ENCODE data around the gene SPOUT1. TPM values are rescaled to one million over a fixed set of nuclear protein-coding genes. Genes with fewer than 3 reads are reported as not detected.

Gene SPOUT1
- polyA plus RNA-seq, 1 donor from 2014 or later: 34.7 TPM

- no peaks in the 10 kb centered on the region for H3K36me3 ChIP-seq (ENCODE audit: insufficient read depth, low read length)
- H3K4me2 ChIP-seq (ENCODE audit: low read length): no peak overlapping the region
- H3K27ac ChIP-seq (ENCODE audit: low read length): no peak overlapping the region
- no peak overlapping the region for H3K9ac ChIP-seq (ENCODE audit: low read length)
- TF ChIP-seq TAF1 (IDR thresholded peaks at IDR 0.05; ENCODE audit: low read depth): no peak
- TF ChIP-seq SMC3 (conservative IDR thresholded peaks at IDR 0.05; ENCODE audit: poor library complexity): no peak
- TF ChIP-seq POLR2AphosphoS5 (IDR thresholded peaks at IDR 0.05): no peak
- TF ChIP-seq MXI1 (conservative IDR thresholded peaks at IDR 0.05; ENCODE audit: poor library complexity, severe bottlenecking): no peak
- no peak for TF ChIP-seq CTCF (IDR thresholded peaks at IDR 0.05; ENCODE audit: poor library complexity, severe bottlenecking)
- no peak for TF ChIP-seq REST (IDR thresholded peaks at IDR 0.05; ENCODE audit: borderline replicate concordance)
- no peak for TF ChIP-seq RAD21 (conservative IDR thresholded peaks at IDR 0.05)
- no peak for TF ChIP-seq EP300 (conservative IDR thresholded peaks at IDR 0.05; ENCODE audit: poor library complexity, severe bottlenecking)
- TF ChIP-seq EZH2 (IDR thresholded peaks at IDR 0.05; ENCODE audit: borderline replicate concordance, insufficient read depth, low read length, poor library complexity, severe bottlenecking): no peak
- no peaks in the 10 kb centered on the region for H3F3A ChIP-seq (ENCODE audit: insufficient read depth, low read length, poor library complexity, severe bottlenecking)
- peaks cover 20% of the 10 kb centered on the region for H3K79me2 ChIP-seq (replicated peaks; ENCODE audit: insufficient read depth, low read length)
- H3K9me3 ChIP-seq (ENCODE audit: low read length): no peaks in the 10 kb centered on the region
- no peaks in the 10 kb centered on the region for H3K27me3 ChIP-seq (ENCODE audit: insufficient read depth, low read depth, low read length)
- no peak overlapping the region for H2AFZ ChIP-seq (ENCODE audit: low read depth, low read length)
- H3K9me2 ChIP-seq (ENCODE audit: insufficient read depth, low read length): no peaks in the 10 kb centered on the region
- H4K20me1 ChIP-seq (ENCODE audit: insufficient read depth): no peaks in the 10 kb centered on the region
- no peak overlapping the region for H3K4me3 ChIP-seq (ENCODE audit: low read length)
Measured at GRCh38 chr9:128773049-128773448, 56.5 kb downstream of the SPOUT1 start.

- no peaks in the 10 kb centered on the region for H3K9me2 ChIP-seq (ENCODE audit: insufficient read depth, low read length)
- no peaks in the 10 kb centered on the region for H3K27me3 ChIP-seq (ENCODE audit: insufficient read depth, low read depth, low read length)
- H3F3A ChIP-seq (ENCODE audit: insufficient read depth, low read length, poor library complexity, severe bottlenecking): no peaks in the 10 kb centered on the region
- H3K79me2 ChIP-seq (replicated peaks; ENCODE audit: insufficient read depth, low read length): peaks cover 20% of the 10 kb centered on the region
- H3K4me2 ChIP-seq (ENCODE audit: low read length): peak within 1 kb of the TSS; percentile 71
- peak within 1 kb of the TSS; percentile 97 for H3K9ac ChIP-seq (ENCODE audit: low read length)
- peak within 1 kb of the TSS; percentile 99 for H3K4me3 ChIP-seq (ENCODE audit: low read length)
- peak within 1 kb of the TSS; percentile 93 for H3K27ac ChIP-seq (ENCODE audit: low read length)
- H4K20me1 ChIP-seq (ENCODE audit: insufficient read depth): no peaks in the 10 kb centered on the region
- TF ChIP-seq POLR2AphosphoS5 (IDR thresholded peaks at IDR 0.05) (peak; percentile 93), EP300 (conservative IDR thresholded peaks at IDR 0.05; ENCODE audit: poor library complexity, severe bottlenecking) (peak; percentile 73), REST (IDR thresholded peaks at IDR 0.05; ENCODE audit: borderline replicate concordance) (peak; percentile 46), MXI1 (conservative IDR thresholded peaks at IDR 0.05; ENCODE audit: poor library complexity, severe bottlenecking) (peak; percentile 72), SMC3 (conservative IDR thresholded peaks at IDR 0.05; ENCODE audit: poor library complexity) (peak; percentile 53), RAD21 (conservative IDR thresholded peaks at IDR 0.05) (peak; percentile 43), CTCF (IDR thresholded peaks at IDR 0.05; ENCODE audit: poor library complexity, severe bottlenecking) (no peak), EZH2 (IDR thresholded peaks at IDR 0.05; ENCODE audit: borderline replicate concordance, insufficient read depth, low read length, poor library complexity, severe bottlenecking) (no peak), TAF1 (IDR thresholded peaks at IDR 0.05; ENCODE audit: low read depth) (no peak)
- no peaks in the 10 kb centered on the region for H3K9me3 ChIP-seq (ENCODE audit: low read length)
- H3K36me3 ChIP-seq (ENCODE audit: insufficient read depth, low read length): no peaks in the 10 kb centered on the region
- H2AFZ ChIP-seq (ENCODE audit: low read depth, low read length): peak within 1 kb of the TSS; percentile 94
Measured at GRCh38 chr9:128771745-128772519, 57.7 kb downstream of the SPOUT1 start, which contains the start of gene ZER1. Gene ZER1 (minus strand): TSS chr9:128771927. CDS start chr9:128755565, 16,362 bp downstream.
